Tibial nerve (tissue), 3 donors: ENCODE results near the gene DAZAP1.

Source experiments
- POLR2A ChIP-seq, 2 donors: fragments of 450-650 bp; IDR thresholded peaks; one replicate each; pipeline ENCODE4 v1.6.1; 2017; ENCODE audit warnings: antibody characterized with exemption in 2 of 2, mild to moderate bottlenecking in 2 of 2, moderate library complexity in 2 of 2
- TF ChIP-seq, protein P1 (sequence below), 5 experiments: fragments of 200-600 bp in 3 of 5; fragments of 450-650 bp in 2 of 5; sonication (generic) in 3 of 5; IDR thresholded peaks; one replicate each; pipeline ENCODE4 v1.5.1; 2016 to 2019; ENCODE audit warnings: antibody characterized with exemption in 5 of 5, mild to moderate bottlenecking in 3 of 5, moderate library complexity in 2 of 5

- TF ChIP-seq, protein P1, sequence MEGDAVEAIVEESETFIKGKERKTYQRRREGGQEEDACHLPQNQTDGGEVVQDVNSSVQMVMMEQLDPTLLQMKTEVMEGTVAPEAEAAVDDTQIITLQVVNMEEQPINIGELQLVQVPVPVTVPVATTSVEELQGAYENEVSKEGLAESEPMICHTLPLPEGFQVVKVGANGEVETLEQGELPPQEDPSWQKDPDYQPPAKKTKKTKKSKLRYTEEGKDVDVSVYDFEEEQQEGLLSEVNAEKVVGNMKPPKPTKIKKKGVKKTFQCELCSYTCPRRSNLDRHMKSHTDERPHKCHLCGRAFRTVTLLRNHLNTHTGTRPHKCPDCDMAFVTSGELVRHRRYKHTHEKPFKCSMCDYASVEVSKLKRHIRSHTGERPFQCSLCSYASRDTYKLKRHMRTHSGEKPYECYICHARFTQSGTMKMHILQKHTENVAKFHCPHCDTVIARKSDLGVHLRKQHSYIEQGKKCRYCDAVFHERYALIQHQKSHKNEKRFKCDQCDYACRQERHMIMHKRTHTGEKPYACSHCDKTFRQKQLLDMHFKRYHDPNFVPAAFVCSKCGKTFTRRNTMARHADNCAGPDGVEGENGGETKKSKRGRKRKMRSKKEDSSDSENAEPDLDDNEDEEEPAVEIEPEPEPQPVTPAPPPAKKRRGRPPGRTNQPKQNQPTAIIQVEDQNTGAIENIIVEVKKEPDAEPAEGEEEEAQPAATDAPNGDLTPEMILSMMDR (IDR thresholded peaks at IDR 0.05): no peak
- TF ChIP-seq POLR2A (IDR thresholded peaks at IDR 0.05): no peak
Observed at GRCh38 chr19:1388637-1389026, 18.8 kb upstream of the DAZAP1 start.
